ENCODE data around the gene TMPRSS13. TPM values are rescaled to one million over a fixed set of nuclear protein-coding genes. Genes with fewer than 3 reads are reported as not detected.

TMPRSS13 gene
- total RNA-seq, 1 experiment from 2014 or later = not detected

DNA sequence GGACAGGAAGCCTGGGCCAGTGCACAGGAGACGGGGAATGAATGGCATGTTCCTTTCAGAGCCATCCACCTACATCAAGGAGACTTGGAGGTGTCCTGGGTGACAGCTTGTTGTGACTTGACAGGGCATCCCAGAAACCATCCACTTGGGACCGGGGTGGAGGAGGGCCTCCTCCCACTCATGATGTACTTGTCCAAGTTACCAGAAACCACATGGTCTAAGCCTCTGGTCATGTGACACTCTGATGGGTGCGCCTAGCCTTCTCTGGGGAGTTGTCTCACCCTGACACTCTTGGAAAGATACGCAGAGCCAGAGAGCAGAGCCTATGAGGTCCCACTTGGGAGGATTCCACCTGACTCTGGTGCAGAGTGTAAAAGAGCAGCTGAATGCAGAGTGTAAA lies 31.1 kb downstream of the TMPRSS13 start:
- no peak for DNase-seq (ENCODE audit: low read depth)

GRCh38 chr11:117892651-117893050 lies 36.6 kb downstream of the TMPRSS13 start:
- no peak for DNase-seq (ENCODE audit: low read depth)

- no peak for DNase-seq (ENCODE audit: low read depth)
Measured at GRCh38 chr11:117891362-117891761, 37.8 kb downstream of the TMPRSS13 start.

- no peak for DNase-seq (ENCODE audit: low read depth)
Measured at GRCh38 chr11:117888139-117888566, 41.0 kb downstream of the TMPRSS13 start.

DNA sequence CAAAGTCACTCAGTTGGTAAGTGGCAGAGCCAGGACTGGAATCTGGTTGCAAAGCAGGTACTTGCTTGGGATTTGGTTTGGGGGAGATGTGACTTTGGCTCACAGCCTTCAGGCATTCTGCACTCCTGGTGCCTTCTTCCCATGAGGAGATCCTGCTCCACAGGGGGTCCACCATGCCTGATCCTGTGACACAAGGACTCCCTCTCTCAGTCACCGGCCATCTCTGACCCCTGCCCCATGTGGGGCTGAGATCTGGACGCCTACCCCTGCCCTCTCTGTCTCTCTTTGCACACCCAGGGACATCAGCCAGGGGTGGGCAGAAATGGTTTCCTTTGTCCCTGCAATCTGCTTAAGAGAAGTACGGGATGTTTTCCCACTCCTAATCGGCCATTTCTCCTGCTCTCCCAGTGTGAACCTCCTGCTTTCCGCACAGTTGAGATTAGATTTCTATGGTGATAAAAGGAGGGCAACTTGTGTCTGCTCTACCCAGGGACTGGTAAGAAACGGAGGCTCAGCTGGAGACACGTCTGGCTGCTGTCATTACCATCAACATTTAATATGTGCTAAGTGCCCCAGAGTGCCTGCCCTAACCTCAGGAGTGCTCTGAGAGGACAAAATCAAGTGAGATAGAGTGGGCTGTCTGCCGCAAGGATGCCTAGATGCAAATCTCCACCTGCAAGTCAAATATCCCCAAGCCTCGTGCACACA lies 41.6 kb downstream of the TMPRSS13 start:
- DNase-seq (ENCODE audit: low read depth) = no peak

- no peak for DNase-seq (ENCODE audit: low read depth)
Measured at GRCh38 chr11:117885777-117886176, 43.4 kb downstream of the TMPRSS13 start.

GRCh38 chr11:117884994-117885393 lies 44.2 kb downstream of the TMPRSS13 start:
- DNase-seq (ENCODE audit: low read depth) = no peak

GRCh38 chr11:117883063-117883462 lies 46.1 kb downstream of the TMPRSS13 start:
- no peak for DNase-seq (ENCODE audit: low read depth)

DNA sequence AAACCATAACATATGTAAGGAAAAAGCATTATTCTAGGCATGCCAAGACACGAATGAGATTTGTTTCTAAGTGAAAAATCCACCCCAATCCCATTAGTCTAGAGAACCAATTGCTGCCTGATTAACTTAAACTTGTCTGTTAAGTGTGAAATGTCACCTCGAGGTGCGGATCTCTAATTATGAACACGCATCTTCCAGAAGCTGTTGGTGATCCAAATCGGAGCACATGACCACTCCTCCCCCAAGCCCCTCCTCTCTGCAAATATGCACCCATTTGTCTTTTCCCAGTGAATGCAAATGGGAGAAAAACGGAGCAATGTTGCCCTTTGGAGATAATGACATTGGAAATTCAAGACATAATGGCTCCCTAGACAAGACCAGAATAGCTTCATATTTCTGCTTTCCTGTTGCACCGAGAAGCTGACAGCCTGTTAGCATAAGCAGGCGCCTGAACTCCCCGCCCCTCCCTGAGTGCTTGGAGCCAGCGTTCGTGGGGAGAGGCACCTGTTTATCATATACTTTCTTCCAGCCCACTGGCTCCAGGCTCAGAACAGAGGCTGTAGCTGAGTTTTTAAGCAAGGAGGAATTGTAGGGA lies 46.8 kb downstream of the TMPRSS13 start:
- DNase-seq (ENCODE audit: low read depth) = no peak

GRCh38 chr11:117881217-117881616 lies 48.0 kb downstream of the TMPRSS13 start:
- DNase-seq (ENCODE audit: low read depth) = no peak

- DNase-seq (ENCODE audit: low read depth) = no peak
Measured at GRCh38 chr11:117879516-117880480, 49.4 kb downstream of the TMPRSS13 start.

DNA sequence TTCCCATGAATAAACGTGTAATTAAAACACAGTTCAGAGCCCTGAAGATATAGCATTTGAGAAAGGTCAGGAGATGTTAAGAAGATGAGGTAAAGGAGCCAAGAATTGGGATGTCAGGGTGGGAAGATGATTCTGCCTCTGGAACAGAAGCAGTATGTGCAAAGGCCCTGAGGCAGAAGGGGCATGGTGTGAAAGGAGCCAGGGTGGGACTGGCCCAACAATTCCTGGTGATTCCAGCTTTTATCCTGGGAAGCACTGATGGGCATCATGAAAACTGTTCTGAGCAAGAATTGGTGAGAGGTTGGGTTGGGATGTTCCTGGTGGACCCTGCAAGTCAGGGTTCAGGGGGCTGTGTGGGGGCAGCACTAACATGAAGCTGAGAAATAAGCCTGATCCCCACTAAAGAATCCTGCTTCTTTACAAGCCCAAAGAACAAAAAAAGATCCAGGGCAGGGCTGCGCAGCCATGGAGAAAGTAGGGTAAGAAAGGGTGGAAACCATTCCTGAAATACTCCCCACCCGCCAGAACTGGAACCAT lies 50.2 kb downstream of the TMPRSS13 start:
- no peak for DNase-seq (ENCODE audit: low read depth)

DNA sequence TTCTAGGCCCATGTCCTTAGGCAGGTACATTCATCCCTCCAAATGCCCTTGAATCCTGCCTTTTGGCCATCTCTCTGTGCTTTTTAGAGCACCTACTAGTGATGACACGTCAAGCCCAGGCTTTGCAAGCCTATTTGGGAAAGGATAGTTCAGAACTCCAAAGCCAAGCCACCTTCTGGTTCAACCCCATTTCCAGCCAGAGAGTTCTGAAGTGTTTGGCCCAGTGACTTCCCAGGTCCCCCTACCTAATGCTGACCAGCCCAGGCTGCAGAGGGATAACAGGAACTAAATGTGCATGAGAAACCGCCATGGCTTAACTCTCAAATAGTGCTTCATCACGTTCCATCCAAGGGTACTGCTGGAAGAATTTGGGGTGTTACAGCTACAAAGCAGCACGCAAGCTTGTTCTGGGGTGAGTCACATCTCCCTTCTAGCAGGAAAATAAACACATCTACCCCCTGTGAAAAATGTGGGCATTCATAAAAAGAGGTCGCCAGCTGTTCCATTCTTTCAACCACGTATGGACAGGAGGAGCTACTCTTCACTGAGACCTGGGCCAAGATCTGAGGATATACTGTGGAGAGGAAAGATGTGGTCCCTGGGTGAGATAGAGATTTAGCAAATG lies 50.8 kb downstream of the TMPRSS13 start:
- peak; percentile 4 for DNase-seq (ENCODE audit: low read depth)

DNA sequence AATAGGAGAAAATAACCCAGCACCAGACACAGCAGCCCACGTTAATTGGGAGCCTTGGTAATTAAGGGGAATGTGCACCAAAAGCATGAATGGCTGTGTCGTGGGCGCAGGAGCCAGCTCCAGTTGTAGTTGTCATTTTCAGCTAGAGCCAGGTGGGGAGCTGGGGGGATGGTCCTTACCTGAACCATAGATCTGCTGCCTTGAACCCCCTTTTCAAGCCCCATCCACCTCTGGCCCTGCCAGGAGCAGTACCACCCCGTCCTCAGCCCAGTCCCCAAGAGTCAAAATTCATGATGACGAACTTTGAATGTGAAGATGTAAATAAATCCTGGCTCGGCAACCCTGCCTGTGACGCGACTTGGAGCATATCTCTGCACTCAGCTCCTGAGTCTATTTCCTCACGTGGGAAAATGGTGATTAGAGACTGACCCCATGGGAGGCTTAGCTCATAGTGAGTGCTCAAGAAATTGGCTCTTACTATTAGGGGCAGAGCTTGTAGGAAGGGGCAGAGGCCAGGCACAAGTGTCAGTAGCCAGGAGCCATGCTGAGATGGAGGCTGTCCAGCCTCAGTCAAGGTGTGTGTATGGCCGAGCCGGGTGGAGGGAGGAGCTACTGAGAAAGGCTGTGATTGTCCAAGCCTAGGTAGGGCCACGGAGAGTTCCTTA lies 52.0 kb downstream of the TMPRSS13 start:
- no peak for DNase-seq (ENCODE audit: low read depth)

GRCh38 chr11:117876341-117877119 lies 52.7 kb downstream of the TMPRSS13 start, which contains the start of gene FXYD6:
TSS of gene FXYD6 (minus strand) at chr11:117876658. CDS start at chr11:117842776, 33,882 bp downstream.
- no peak for DNase-seq (ENCODE audit: low read depth)

DNA sequence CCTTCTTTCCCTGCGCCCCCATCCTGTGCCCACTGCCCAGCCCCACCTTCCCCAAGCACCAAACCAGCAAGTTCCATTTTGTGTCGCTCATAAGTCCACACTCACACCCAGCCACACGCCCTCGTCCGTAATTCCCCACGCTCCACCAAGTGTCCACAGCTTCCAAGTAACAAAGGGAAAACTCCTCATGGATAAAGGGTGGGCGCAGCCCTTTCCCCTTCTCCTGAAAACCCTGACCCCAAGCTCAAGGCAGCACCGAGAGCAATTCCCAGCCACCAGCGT lies 53.2 kb downstream of the TMPRSS13 start:
- DNase-seq (ENCODE audit: low read depth) = no peak

- no peak for DNase-seq (ENCODE audit: low read depth)
Measured at GRCh38 chr11:117875382-117876058, 53.7 kb downstream of the TMPRSS13 start.

DNA sequence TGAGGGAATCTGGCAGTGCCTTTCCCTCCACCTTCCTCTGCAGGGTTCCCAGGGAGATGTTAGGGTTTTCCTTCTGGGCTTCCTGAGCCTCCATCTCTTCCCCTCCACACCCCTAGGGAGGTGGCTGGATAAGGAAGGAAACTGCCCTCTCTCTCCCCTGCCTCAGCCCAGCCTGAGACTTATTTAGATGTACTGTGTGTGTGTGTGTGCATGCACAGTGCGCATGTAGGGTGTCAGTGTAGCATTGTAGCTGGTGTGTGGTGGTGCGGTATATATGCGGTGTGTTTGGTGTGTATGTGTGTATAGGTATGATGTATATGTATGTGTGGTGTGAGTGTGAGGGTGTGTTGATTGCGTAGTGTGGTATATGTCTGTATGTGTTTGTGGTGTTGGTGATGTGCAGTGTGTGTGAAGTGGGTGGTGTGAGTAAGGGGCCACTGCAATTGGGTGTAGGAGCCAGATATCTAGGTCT lies 54.3 kb downstream of the TMPRSS13 start:
- no peak for DNase-seq (ENCODE audit: low read depth)

DNA sequence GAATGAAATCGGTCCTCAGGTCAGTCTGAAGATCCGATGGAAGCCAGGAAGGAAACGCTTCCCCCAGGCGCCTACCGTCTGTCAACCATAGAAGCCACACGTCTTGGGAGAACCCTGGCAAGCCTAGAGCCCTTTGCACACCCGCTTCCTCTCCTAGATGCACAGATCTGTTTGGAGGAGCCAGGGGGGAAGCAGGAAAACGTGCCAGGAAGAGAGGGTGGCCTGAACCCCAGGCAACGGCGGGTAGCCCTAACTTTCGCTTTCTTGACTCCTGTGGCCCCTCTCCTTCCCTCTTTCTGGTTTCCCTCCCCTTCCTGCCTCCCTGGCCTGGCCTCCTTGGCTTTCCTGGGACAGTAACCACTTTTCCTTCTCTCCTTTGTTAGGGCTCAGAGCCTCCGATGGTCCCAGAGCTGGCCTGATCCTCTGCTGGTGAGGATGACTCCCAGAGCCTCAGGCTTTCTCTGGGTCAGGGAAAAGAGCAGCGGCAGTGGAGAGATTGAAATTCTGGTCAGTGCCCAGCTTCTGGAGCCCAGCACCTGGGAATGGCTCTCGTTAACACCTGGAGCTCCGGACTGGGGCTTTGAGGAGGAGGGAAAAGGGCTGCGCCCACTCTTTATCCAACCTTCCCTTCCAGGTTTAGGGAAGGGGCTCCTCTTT lies 54.8 kb downstream of the TMPRSS13 start:
- DNase-seq (ENCODE audit: low read depth) = peak; percentile 3

Data from M059J (cell line).